Endodermal cell (in vitro differentiated cells): ENCODE measurements around the gene TUBB3. TPM values are rescaled to one million over a fixed set of nuclear protein-coding genes. Genes with fewer than 3 reads are reported as not detected.

Experiments
- DNase-seq: peaks from one replicate; pipeline ENCODE4 v3.0.0-alpha.2; 2017
- H3K27ac ChIP-seq: 2 replicates; pipeline ENCODE4 v1.5.1; 2013; ENCODE audit warnings: mild to moderate bottlenecking, low read depth, low read length, moderate library complexity
- H3K27me3 ChIP-seq: 2 replicates; pipeline ENCODE4 v1.6.1; 2013; ENCODE audit warnings: mild to moderate bottlenecking, low read length, moderate library complexity; ENCODE audit not compliant: insufficient read depth, control insufficient read depth, poor library complexity, severe bottlenecking
- H3K36me3 ChIP-seq: 2 replicates; pipeline ENCODE4 v1.7.0; 2013; ENCODE audit warnings: mild to moderate bottlenecking, low read length, moderate library complexity; ENCODE audit not compliant: control insufficient read depth, insufficient read depth
- H3K4me1 ChIP-seq: one replicate; pipeline ENCODE4 v1.7.0; 2013; ENCODE audit warnings: low read length; ENCODE audit not compliant: control insufficient read depth, insufficient read depth
- H3K4me3 ChIP-seq: 2 replicates; pipeline ENCODE4 v1.5.1; 2013; ENCODE audit warnings: mild to moderate bottlenecking, low read length, moderate library complexity
- H3K9ac ChIP-seq: 2 replicates; pipeline ENCODE4 v1.6.1; 2013; ENCODE audit warnings: mild to moderate bottlenecking, low read length, moderate library complexity; ENCODE audit not compliant: poor library complexity, severe bottlenecking; ENCODE audit errors: extremely low read depth
- H3K9me3 ChIP-seq: 2 replicates; pipeline ENCODE4 v1.6.1; 2013; ENCODE audit warnings: mild to moderate bottlenecking, low read length, moderate library complexity; ENCODE audit not compliant: control insufficient read depth
- H3K27ac Mint-ChIP-seq: 2 replicates; pipeline ENCODE4 v1.8.0; 2020; ENCODE audit warnings: mixed read lengths
- H3K27me3 Mint-ChIP-seq: 2 replicates; pipeline ENCODE4 v1.8.0; 2021; ENCODE audit warnings: mild to moderate bottlenecking, mixed read lengths; ENCODE audit not compliant: insufficient read depth
- H3K36me3 Mint-ChIP-seq: 2 replicates; pipeline ENCODE4 v1.8.0; 2020; ENCODE audit warnings: low read depth, mixed read lengths
- H3K4me1 Mint-ChIP-seq: 2 replicates; pipeline ENCODE4 v1.8.0; 2020; ENCODE audit warnings: mixed read lengths
- H3K4me3 Mint-ChIP-seq: 2 replicates; pipeline ENCODE4 v1.8.0; 2020; ENCODE audit warnings: mild to moderate bottlenecking, moderate library complexity, mixed read lengths
- H3K9me3 Mint-ChIP-seq: 2 replicates; pipeline ENCODE4 v1.8.0; 2020; ENCODE audit warnings: mild to moderate bottlenecking, mixed read lengths
- WGBS, 2 experiments: methylation state at CpG; one replicate each; pipeline versions ENCODE4 v1.1.5 to v1.1.7; 2013; ENCODE audit warnings: missing lambda C conversion rate in 2 of 2, mixed read lengths in 1 of 2; ENCODE audit not compliant: insufficient coverage in 1 of 2, insufficient read length in 1 of 2; 5-methylcytosine and 5-hydroxymethylcytosine counted together
- total RNA-seq, 2 donors: library from RNA; stranded (reverse); fragmentation: NEBNext Ultra II Directional in 1 of 2; extraction: Animal tissue kit (Norgen Biotek cat#: 25700) in 1 of 2; gene quantifications; 2 replicates in 1 of 2; 3 replicates in 1 of 2; pipeline ENCODE4 v1.2.1, GENCODE V29; 2021
- TF ChIP-seq, protein P1 (sequence below): fragments of 200-600 bp; sonication (generic); conservative IDR thresholded peaks from 2 replicates; pipeline ENCODE4 v1.5.0; 2021; ENCODE audit warnings: antibody characterized with exemption, mild to moderate bottlenecking

Gene TUBB3
- total RNA-seq, 2 donors from 2014 or later: 109 to 140 TPM

- H3K36me3 ChIP-seq: peaks cover 86% of the 10 kb centered on the region
- peaks cover 70% of the 10 kb centered on the region for H3K36me3 Mint-ChIP-seq
These were observed 59.2 kb downstream of the TUBB3 start for GRCh38 chr16:89982318-89982717.

GRCh38 chr16:89983536-89983935 is 60.4 kb downstream of the TUBB3 start:
- no peak overlapping the region for H3K27ac ChIP-seq
- no peaks in the 10 kb centered on the region for H3K27me3 ChIP-seq
- no peaks in the 10 kb centered on the region for H3K4me1 Mint-ChIP-seq
- no peaks in the 10 kb centered on the region for H3K4me1 ChIP-seq
- 90 to 91% methylated on average over 14 to 15 of the region's 15 CpGs for WGBS, 2 experiments
- DNase-seq: no peak
- H3K36me3 Mint-ChIP-seq: peaks cover 73% of the 10 kb centered on the region
- H3K4me3 Mint-ChIP-seq: no peak overlapping the region
- H3K4me3 ChIP-seq: no peak overlapping the region
- H3K27me3 Mint-ChIP-seq: no peaks in the 10 kb centered on the region
- peaks cover 76% of the 10 kb centered on the region for H3K36me3 ChIP-seq
- H3K27ac Mint-ChIP-seq: no peak overlapping the region
- H3K9me3 ChIP-seq: no peaks in the 10 kb centered on the region
- no peaks in the 10 kb centered on the region for H3K9me3 Mint-ChIP-seq
- no peak overlapping the region for H3K9ac ChIP-seq
- TF ChIP-seq, protein P1, sequence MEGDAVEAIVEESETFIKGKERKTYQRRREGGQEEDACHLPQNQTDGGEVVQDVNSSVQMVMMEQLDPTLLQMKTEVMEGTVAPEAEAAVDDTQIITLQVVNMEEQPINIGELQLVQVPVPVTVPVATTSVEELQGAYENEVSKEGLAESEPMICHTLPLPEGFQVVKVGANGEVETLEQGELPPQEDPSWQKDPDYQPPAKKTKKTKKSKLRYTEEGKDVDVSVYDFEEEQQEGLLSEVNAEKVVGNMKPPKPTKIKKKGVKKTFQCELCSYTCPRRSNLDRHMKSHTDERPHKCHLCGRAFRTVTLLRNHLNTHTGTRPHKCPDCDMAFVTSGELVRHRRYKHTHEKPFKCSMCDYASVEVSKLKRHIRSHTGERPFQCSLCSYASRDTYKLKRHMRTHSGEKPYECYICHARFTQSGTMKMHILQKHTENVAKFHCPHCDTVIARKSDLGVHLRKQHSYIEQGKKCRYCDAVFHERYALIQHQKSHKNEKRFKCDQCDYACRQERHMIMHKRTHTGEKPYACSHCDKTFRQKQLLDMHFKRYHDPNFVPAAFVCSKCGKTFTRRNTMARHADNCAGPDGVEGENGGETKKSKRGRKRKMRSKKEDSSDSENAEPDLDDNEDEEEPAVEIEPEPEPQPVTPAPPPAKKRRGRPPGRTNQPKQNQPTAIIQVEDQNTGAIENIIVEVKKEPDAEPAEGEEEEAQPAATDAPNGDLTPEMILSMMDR: no peak

More at GRCh38 chr16:89982318-89982717, 59.2 kb downstream of the TUBB3 start:
- Histone ChIP-seq H3K27me3 (no peaks in the 10 kb centered on the region), H3K4me1 (no peaks in the 10 kb centered on the region), H3K9ac (no peak overlapping the region), H3K27ac (no peak overlapping the region), H3K4me3 (no peak overlapping the region), H3K9me3 (no peaks in the 10 kb centered on the region)
- H3K4me3 Mint-ChIP-seq: no peak overlapping the region
- DNase-seq: no peak
- no peaks in the 10 kb centered on the region for H3K9me3 Mint-ChIP-seq
- TF ChIP-seq, protein P1: no peak
- no peaks in the 10 kb centered on the region for H3K4me1 Mint-ChIP-seq
- H3K27me3 Mint-ChIP-seq: no peaks in the 10 kb centered on the region
- H3K27ac Mint-ChIP-seq: no peak overlapping the region
- WGBS, 2 experiments: 95% methylated on average over 8 to 9 of the region's 9 CpGs

DNA sequence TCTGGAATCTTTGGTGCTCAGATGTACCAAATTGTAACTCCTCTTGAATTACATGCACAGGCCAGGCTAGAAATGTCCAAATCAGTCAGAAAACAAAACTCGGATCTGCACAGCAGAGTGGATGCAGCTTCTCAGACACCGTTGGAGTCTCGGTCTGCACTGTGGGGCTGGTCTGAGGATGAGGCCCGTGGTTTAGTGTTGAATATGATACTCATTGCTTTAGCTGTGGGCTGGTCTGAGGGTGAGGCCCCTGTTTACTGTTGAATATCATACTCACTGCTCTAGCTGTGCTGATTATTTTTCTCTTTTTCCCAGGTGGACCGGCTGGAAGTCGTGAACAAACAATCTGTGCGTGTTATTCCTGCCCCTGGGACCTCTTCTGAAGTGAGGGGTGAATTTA is 61.1 kb downstream of the TUBB3 start:
- Histone ChIP-seq H3K4me1 (no peaks in the 10 kb centered on the region), H3K27ac (no peak overlapping the region), H3K9me3 (no peaks in the 10 kb centered on the region), H3K27me3 (no peaks in the 10 kb centered on the region), H3K9ac (no peak overlapping the region), H3K4me3 (no peak overlapping the region), H3K36me3 (peaks cover 72% of the 10 kb centered on the region)
- Mint-ChIP-seq H3K36me3 (peaks cover 73% of the 10 kb centered on the region), H3K4me1 (no peaks in the 10 kb centered on the region), H3K27ac (no peak overlapping the region), H3K9me3 (no peaks in the 10 kb centered on the region), H3K4me3 (no peak overlapping the region), H3K27me3 (no peaks in the 10 kb centered on the region)
- DNase-seq: no peak
- TF ChIP-seq, protein P1: no peak
- WGBS, 2 experiments: 95 to 100% methylated on average over 4 to 7 of the region's 7 CpGs
